GM12891 (cell line): Measurements from ENCODE around the gene ASB4.

Experiments used
- DNase-seq: peaks from one replicate; pipeline ENCODE4 v3.0.0; 2011; ENCODE audit warnings: low spot score; ENCODE audit not compliant: insufficient read length
- FAIRE-seq: peaks from 2 replicates; lab custom pipeline; 2011; peaks lifted over from hg19 to GRCh38; lab: Jason Lieb, UNC
- PAX5 ChIP-seq: IDR thresholded peaks from 2 replicates; pipeline ENCODE4 v1.6.1; 2011; ENCODE audit warnings: low read length, moderate library complexity, mild to moderate bottlenecking; ENCODE audit not compliant: insufficient read depth, severe bottlenecking
- POLR2A ChIP-seq: IDR thresholded peaks from 2 replicates; pipeline ENCODE4 v1.6.1; 2011; ENCODE audit warnings: low read depth, low read length, control low read depth
- POLR2AphosphoS5 ChIP-seq: IDR thresholded peaks from 2 replicates; pipeline ENCODE4 v1.6.1; 2011; ENCODE audit warnings: low read depth, low read length, control low read depth
- POU2F2 ChIP-seq: IDR thresholded peaks from 2 replicates; pipeline ENCODE4 v1.6.1; 2011; ENCODE audit warnings: low read depth, mild to moderate bottlenecking, control low read depth, low read length, moderate library complexity
- SPI1 ChIP-seq: IDR thresholded peaks from 2 replicates; pipeline ENCODE4 v1.6.1; 2011; ENCODE audit warnings: low read depth, low read length, control low read depth
- TAF1 ChIP-seq: IDR thresholded peaks from 2 replicates; pipeline ENCODE4 v1.6.1; 2011; ENCODE audit warnings: low read depth, low read length, control low read depth

Gene ASB4

GRCh38 chr7:95467912-95468607 lies 17.7 kb upstream of the ASB4 start:
- DNase-seq, result no peak
- TF ChIP-seq TAF1, result no peak
- TF ChIP-seq SPI1, result no peak
- TF ChIP-seq POLR2AphosphoS5, result no peak
- TF ChIP-seq POLR2A, result no peak
- no peak for TF ChIP-seq PAX5
- no peak for TF ChIP-seq POU2F2
- FAIRE-seq, result no peak

- FAIRE-seq, result no peak
- DNase-seq, result no peak
- no peak for TF ChIP-seq SPI1
- no peak for TF ChIP-seq TAF1
- TF ChIP-seq PAX5, result no peak
- no peak for TF ChIP-seq POLR2AphosphoS5
- TF ChIP-seq POLR2A, result no peak
- no peak for TF ChIP-seq POU2F2
Measured at GRCh38 chr7:95469187-95469586, 16.6 kb upstream of the ASB4 start.

- TF ChIP-seq POLR2AphosphoS5 (no peak), POLR2A (no peak), POU2F2 (no peak), SPI1 (no peak), PAX5 (no peak), TAF1 (no peak)
- DNase-seq (no peak), FAIRE-seq (no peak)
Measured at GRCh38 chr7:95469848-95470247, 15.9 kb upstream of the ASB4 start.

- TF ChIP-seq POU2F2 (no peak), SPI1 (peak; percentile 89)
- FAIRE-seq (no peak), DNase-seq (peak; percentile 35)
Measured at GRCh38 chr7:95470452-95470851, 15.3 kb upstream of the ASB4 start.

- TF ChIP-seq SPI1 (peak; percentile 33; the same call in 1 of the 2 replicates), POLR2A (no peak)
- DNase-seq (no peak), FAIRE-seq (peak; percentile 20)
Measured at GRCh38 chr7:95471071-95471470, 14.7 kb upstream of the ASB4 start.

- no peak for TF ChIP-seq POU2F2
- TF ChIP-seq SPI1, result no peak
- no peak for TF ChIP-seq POLR2A
- TF ChIP-seq TAF1, result no peak
- no peak for TF ChIP-seq PAX5
- TF ChIP-seq POLR2AphosphoS5, result no peak
- no peak for DNase-seq
- FAIRE-seq, result no peak
Measured at GRCh38 chr7:95472581-95473161, 13.1 kb upstream of the ASB4 start.

GRCh38 chr7:95473276-95473985 lies 12.3 kb upstream of the ASB4 start:
- DNase-seq, result no peak
- no peak for FAIRE-seq
- TF ChIP-seq POLR2AphosphoS5, result no peak

- TF ChIP-seq PAX5 (no peak), POU2F2 (no peak), TAF1 (no peak), POLR2A (no peak), SPI1 (no peak)
- no peak for DNase-seq
- FAIRE-seq, result no peak
Measured at GRCh38 chr7:95476072-95476847, 9.5 kb upstream of the ASB4 start.

- no peak for TF ChIP-seq POLR2A
- TF ChIP-seq POU2F2, result no peak
- TF ChIP-seq PAX5, result no peak
- TF ChIP-seq SPI1, result no peak
- TF ChIP-seq TAF1, result no peak
- no peak for TF ChIP-seq POLR2AphosphoS5
- DNase-seq, result no peak
- FAIRE-seq, result peak; percentile 76
Measured at GRCh38 chr7:95476904-95477594, 8.7 kb upstream of the ASB4 start.

GRCh38 chr7:95478272-95479037 lies 7.3 kb upstream of the ASB4 start:
- FAIRE-seq (no peak), DNase-seq (no peak)
- no peak for TF ChIP-seq PAX5
